Mucosa of stomach (tissue), 1 donor: ENCODE data around the gene SYCE1L.
A peak's percentile ranks its signal among the peaks of the same experiment; 100 is the strongest.
"Not testable (repeated sequence)": the region's sequence is repeated elsewhere in the genome, so short reads cannot be mapped to it uniquely, and the experiment has no call there.

Experiments
- H3K27me3 ChIP-seq: one replicate; pipeline ENCODE4 v1.7.0; 2013; ENCODE audit warnings: mild to moderate bottlenecking, low read length; ENCODE audit not compliant: control insufficient read depth, insufficient read depth
- H3K36me3 ChIP-seq: one replicate; pipeline ENCODE4 v1.7.0; 2013; ENCODE audit warnings: low read length; ENCODE audit not compliant: control insufficient read depth, insufficient read depth
- H3K4me1 ChIP-seq: one replicate; pipeline ENCODE4 v1.7.0; 2013; ENCODE audit warnings: mild to moderate bottlenecking, low read length; ENCODE audit not compliant: control insufficient read depth, insufficient read depth
- H3K4me3 ChIP-seq: one replicate; pipeline ENCODE4 v1.7.0; 2013; ENCODE audit warnings: low read length
- H3K9ac ChIP-seq: one replicate; pipeline ENCODE4 v1.7.0; 2013; ENCODE audit warnings: mild to moderate bottlenecking, low read length, moderate library complexity
- H3K9me3 ChIP-seq: one replicate; pipeline ENCODE4 v1.7.0; 2013; ENCODE audit warnings: mild to moderate bottlenecking, low read length, moderate library complexity; ENCODE audit not compliant: control insufficient read depth
- donor health status: Pancreatic carcinoma.

SYCE1L gene

DNA sequence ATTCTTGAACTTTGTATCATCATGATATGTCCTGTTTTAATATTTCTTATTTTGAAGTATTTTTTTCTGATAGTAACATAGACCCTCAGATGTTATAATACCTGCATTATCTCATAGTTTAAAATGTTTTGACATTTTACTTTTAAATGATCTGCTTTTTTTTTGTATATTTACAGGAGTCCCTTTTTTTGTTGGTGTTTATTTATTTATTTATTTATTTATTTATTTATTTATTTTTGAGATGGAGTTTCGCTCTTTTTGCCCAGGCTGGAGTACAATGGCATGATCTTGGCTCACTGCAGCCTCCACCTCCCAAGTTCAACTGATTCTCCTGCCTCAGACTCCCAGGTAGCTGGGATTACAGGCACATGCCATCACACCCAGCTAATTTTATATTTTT, 12.9 kb upstream of the SYCE1L start:
- not testable (repeated sequence) for H3K4me1 ChIP-seq, H3K9ac ChIP-seq, H3K9me3 ChIP-seq, H3K27me3 ChIP-seq, H3K36me3 ChIP-seq, H3K4me3 ChIP-seq

DNA sequence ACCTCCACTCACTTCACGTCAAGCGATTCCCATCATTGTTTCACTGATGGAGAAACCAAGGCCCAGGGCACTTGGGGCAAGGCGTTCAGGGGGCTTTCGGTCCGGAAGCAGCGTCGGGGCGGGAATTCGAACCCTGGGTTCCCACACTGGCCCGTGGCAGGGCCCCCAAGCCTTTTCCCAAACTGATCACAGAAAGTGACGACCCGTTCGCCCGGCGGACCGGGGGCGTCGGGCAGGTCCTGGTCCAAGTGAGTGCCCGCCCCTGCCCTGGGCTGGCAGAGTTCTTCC, 9.1 kb upstream of the SYCE1L start:
- Histone ChIP-seq H3K9me3 (no peaks in the 10 kb centered on the region), H3K4me1 (peaks cover 9% of the 10 kb centered on the region), H3K9ac (peak overlapping the region; percentile 89)

DNA sequence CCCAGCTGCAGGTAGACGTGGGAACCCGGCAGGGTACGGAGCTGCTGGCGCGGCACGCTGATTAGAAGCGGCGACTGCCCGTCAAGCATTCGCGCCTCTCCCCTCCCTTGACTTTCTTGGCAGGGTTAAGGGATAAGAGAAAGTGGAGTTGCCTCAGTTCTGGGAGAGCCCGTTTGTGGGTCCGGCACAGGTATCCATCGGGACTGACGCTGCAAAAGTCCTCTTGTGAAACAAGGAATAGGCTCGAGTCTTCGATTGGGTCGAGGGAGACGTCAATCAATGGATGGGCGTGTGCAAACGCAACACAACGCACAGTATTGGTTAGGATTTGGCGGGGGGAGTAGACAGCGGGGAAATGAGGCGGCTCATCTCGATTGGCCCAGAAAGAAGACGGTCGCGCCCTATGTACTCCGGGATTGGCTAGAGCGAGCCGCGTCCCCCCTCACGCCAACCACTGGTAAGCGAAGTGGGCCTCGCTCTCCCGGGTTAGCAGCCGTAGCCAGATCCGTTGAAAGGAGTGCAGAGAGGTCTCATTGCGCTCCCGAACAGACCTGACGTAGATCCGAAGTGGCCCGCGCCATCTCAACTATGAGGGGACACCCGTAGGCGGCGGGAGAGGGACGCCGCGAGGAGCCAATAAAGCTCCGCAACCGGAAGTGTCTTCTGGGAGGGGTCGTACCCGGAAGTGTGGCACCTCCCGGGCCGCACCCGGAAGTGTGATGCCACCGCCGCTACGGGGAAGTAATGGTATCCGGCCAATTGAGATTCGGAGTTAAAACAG, 8.5 kb upstream of the SYCE1L start, which contains the start of gene MON1B:
Gene MON1B (plus strand): TSS at position 713 of the 781 bp plus-strand sequence. CDS start 296 bp downstream, outside the sequence.
- H3K9me3 ChIP-seq, result no peaks in the 10 kb centered on the region
- H3K4me3 ChIP-seq, result peak within 1 kb of the TSS; percentile 65
- peaks cover 9% of the 10 kb centered on the region for H3K4me1 ChIP-seq
- no peaks in the 10 kb centered on the region for H3K27me3 ChIP-seq
- peak within 1 kb of the TSS; percentile 89 for H3K9ac ChIP-seq
- H3K36me3 ChIP-seq, result no peaks in the 10 kb centered on the region

More for the DNA sequence above, 9.1 kb upstream of the SYCE1L start:
- H3K4me3 ChIP-seq, result peak overlapping the region; percentile 65
- H3K27me3 ChIP-seq, result no peaks in the 10 kb centered on the region
- no peaks in the 10 kb centered on the region for H3K36me3 ChIP-seq

DNA sequence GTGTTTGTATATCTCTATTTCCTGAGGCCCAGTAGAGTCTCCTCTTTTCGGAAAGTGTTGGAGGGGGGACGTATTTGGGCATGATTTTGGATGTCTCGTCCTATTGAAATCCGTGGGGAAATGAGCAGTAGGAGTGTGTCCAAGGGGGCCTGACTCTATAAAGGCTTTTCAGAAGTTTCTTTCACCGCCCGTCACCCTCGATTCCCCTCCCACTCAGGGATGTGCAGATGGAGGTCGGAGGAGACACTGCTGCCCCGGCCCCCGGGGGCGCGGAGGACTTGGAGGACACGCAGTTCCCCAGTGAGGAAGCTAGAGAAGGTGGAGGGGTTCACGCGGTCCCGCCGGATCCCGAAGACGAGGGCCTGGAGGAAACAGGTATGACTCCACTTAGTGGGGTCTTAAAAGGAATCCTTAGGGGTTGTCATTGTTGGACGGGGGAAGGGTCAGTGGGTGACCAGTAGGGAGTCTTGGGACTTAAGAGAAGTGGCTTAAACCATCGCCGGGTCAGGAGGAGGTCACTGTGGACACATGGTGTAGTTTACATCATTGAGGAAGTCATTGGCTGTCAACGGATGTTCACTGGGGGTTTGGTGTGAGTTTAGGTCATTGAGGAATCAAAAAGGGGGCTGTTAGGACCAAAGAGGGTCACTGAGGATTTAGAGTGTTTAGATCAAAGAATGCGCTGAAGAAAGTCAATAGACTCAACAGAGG, 7.8 kb upstream of the SYCE1L start:
- Histone ChIP-seq H3K9me3 (no peaks in the 10 kb centered on the region), H3K27me3 (no peaks in the 10 kb centered on the region), H3K9ac (peak overlapping the region; percentile 89), H3K4me1 (peaks cover 9% of the 10 kb centered on the region), H3K36me3 (no peaks in the 10 kb centered on the region), H3K4me3 (peak overlapping the region; percentile 65)

DNA sequence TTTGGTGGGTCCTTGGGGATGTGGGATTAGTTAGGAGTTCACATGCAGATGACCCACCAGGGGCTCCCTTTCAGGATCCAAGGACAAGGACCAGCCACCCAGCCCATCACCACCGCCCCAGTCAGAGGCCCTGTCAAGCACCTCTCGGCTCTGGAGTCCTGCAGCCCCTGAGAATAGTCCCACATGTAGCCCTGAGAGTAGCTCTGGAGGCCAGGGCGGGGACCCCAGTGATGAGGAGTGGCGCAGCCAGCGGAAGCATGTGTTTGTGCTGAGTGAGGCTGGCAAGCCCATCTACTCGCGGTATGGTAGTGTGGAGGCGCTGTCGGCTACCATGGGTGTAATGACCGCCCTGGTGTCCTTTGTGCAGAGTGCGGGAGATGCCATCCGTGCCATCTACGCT, 5.8 kb upstream of the SYCE1L start:
- Histone ChIP-seq H3K9me3 (no peaks in the 10 kb centered on the region), H3K27me3 (no peaks in the 10 kb centered on the region), H3K4me3 (no peak overlapping the region), H3K36me3 (peaks cover 8% of the 10 kb centered on the region), H3K4me1 (peaks cover 9% of the 10 kb centered on the region), H3K9ac (no peak overlapping the region)

DNA sequence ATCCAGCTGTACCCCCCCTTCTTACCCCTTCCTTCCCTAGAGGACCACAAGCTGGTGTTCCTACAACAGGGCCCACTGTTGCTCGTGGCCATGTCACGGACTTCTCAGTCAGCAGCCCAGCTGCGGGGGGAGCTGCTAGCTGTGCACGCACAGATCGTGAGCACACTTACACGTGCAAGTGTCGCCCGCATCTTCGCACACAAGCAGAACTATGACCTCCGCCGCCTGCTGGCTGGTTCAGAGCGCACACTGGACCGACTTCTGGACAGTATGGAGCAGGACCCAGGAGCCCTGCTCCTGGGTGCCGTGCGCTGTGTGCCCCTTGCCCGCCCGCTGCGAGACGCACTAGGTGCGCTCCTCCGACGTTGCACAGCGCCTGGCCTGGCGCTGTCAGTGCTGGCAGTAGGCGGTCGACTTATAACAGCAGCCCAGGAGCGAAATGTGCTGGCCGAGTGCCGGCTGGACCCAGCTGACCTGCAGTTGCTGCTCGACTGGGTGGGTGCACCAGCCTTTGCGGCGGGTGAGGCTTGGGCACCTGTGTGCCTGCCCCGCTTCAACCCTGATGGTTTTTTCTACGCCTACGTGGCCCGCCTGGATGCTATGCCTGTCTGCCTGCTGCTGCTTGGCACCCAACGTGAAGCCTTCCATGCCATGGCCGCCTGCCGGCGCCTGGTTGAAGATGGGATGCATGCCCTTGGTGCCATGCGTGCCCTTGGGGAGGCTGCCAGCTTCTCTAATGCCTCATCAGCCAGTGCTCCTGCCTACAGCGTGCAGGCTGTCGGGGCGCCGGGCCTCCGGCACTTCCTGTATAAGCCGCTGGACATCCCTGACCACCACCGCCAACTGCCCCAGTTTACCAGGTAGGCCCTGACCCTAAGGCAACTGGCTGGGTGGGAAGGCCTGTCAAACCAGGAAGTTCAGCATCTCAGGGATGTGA, 4.6 kb upstream of the SYCE1L start:
- Histone ChIP-seq H3K36me3 (peaks cover 16% of the 10 kb centered on the region), H3K4me1 (peaks cover 9% of the 10 kb centered on the region), H3K4me3 (no peak overlapping the region), H3K9ac (no peak overlapping the region), H3K9me3 (no peaks in the 10 kb centered on the region), H3K27me3 (no peaks in the 10 kb centered on the region)

DNA sequence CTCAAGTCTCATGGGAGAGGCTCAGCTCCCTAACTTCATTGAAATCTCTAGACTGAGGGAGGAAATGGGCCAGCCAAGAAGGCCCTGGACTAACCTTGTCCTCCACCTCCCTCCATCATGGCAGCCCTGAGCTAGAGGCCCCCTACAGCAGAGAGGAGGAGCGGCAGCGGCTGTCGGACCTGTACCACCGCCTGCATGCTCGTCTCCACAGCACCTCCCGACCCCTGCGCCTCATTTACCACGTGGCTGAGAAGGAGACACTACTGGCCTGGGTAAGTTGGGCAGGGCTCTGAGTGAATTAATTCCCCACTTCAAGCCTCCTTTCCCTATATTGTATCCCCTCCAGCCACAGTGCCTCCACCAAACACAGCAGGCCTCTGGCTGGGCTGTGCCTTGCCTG, 3.8 kb upstream of the SYCE1L start:
- no peak overlapping the region for H3K4me3 ChIP-seq
- no peak overlapping the region for H3K9ac ChIP-seq
- peaks cover 16% of the 10 kb centered on the region for H3K36me3 ChIP-seq
- H3K27me3 ChIP-seq, result no peaks in the 10 kb centered on the region
- H3K9me3 ChIP-seq, result no peaks in the 10 kb centered on the region
- H3K4me1 ChIP-seq, result peaks cover 9% of the 10 kb centered on the region

DNA sequence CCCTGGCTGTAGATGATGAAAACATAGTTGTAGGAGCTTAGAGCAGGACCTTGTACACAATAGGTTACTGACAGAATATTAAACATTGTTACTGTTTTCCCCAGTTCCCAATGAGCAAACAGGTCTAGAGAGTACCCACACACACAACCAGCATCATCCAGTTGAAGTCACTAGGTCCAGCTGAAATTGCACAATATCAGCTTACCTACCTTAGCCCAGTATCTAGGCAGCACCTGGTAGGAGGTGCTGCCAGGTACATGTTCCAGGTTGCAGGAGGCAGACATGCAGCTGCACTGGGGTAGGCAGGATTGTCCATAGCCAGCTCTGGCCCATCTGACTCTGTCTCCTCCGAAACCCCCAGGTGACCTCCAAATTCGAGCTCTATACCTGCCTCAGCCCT, 1.5 kb upstream of the SYCE1L start:
- H3K9me3 ChIP-seq, result no peaks in the 10 kb centered on the region
- no peak overlapping the region for H3K4me3 ChIP-seq
- no peaks in the 10 kb centered on the region for H3K27me3 ChIP-seq
- no peaks in the 10 kb centered on the region for H3K4me1 ChIP-seq
- H3K9ac ChIP-seq, result no peak overlapping the region
- peaks cover 16% of the 10 kb centered on the region for H3K36me3 ChIP-seq

DNA sequence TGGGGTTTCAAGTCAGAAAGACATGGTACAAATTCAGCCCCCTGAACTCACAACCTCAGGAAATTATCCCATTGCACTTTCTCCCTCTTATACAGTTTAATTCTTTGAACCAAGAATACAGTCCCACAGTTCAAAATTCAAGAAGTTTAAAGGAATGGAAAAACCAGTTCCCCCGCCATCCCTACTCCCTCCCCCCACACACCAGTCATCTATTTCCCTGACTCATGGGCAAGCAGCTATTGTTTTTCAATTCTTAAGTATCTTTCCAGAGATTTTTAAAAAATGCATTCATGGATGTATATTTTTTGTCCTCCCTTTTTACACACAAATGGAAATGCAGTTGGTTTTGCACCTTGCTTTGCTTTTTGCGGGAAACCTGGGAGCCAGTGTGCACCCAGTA, 7.3 kb downstream of the SYCE1L start:
- Histone ChIP-seq H3K9me3 (no peaks in the 10 kb centered on the region), H3K9ac (no peak overlapping the region), H3K27me3 (peaks cover 10% of the 10 kb centered on the region), H3K4me3 (no peak overlapping the region), H3K36me3 (no peaks in the 10 kb centered on the region), H3K4me1 (no peaks in the 10 kb centered on the region)

DNA sequence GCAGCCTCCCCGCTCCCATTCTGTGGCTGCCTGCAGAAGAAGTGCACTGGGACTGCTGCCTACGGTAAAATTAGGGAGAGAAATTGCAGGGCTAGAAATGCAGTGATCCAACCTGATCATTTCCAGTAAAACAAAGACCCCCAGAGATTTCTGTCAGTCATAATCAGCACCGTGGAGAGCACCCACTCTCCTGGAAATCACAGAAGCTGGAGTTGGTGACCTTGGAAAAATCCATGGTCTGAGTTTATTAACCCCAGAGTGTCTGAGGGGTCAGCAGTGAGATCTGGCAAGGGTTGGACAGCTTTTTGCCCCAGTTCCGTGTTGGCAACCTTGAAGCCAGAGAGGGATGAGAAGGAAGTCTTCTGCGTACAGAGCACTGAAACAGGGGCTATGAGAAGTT, 7.8 kb downstream of the SYCE1L start:
- no peaks in the 10 kb centered on the region for H3K9me3 ChIP-seq
- no peaks in the 10 kb centered on the region for H3K4me1 ChIP-seq
- H3K27me3 ChIP-seq, result peaks cover 15% of the 10 kb centered on the region
- H3K4me3 ChIP-seq, result no peak overlapping the region
- H3K9ac ChIP-seq, result no peak overlapping the region
- H3K36me3 ChIP-seq, result no peaks in the 10 kb centered on the region

DNA sequence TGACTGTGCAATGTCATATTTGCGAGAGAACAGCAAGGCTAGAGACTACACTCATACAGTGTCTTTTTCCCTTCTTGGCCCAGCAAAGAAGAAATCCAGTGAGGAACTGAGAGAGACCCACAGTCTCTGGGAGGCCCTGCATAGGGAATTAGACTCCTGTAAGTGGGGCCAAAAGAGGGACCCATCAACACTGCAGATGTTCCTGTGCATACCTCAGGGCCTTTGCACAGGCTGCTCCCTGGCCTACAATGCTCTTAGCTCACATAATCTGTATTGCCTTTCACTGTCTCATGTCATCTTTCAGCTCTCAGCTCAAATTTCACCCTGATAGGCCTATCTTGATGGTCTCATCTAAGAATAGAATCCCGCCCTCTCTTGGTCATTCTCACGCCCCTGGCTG, 9.2 kb downstream of the SYCE1L start:
- Histone ChIP-seq H3K9me3 (no peaks in the 10 kb centered on the region), H3K4me3 (no peak overlapping the region), H3K9ac (no peak overlapping the region), H3K36me3 (no peaks in the 10 kb centered on the region), H3K27me3 (peaks cover 22% of the 10 kb centered on the region), H3K4me1 (no peaks in the 10 kb centered on the region)
